Measurements from ENCODE around the gene LANCL2. TPM values are rescaled to one million over a fixed set of nuclear protein-coding genes. Genes with fewer than 3 reads are reported as not detected.
"Not testable (repeated sequence)": the region's sequence is repeated elsewhere in the genome, so short reads cannot be mapped to it uniquely, and the experiment has no call there.

The LANCL2 gene
- total RNA-seq, 2 donors from 2014 or later = 14.6 to 17.9 TPM

GRCh38 chr7:55449205-55449991 lies 84.3 kb downstream of the LANCL2 start:
- ATAC-seq = no peak
- intact Hi-C loops (cut with DNase I, micrococcal nuclease) = no loop called here
- DNase-seq = no peak

GRCh38 chr7:55449992-55450535 lies 84.9 kb downstream of the LANCL2 start:
- no peak for DNase-seq
- intact Hi-C loops (cut with DNase I, micrococcal nuclease) = no loop called here
- ATAC-seq = no peak

GRCh38 chr7:55452971-55453370 lies 87.8 kb downstream of the LANCL2 start:
- ATAC-seq (no peak), DNase-seq (no peak)
- intact Hi-C loops (cut with DNase I, micrococcal nuclease) = no loop called here

- intact Hi-C loops (cut with DNase I, micrococcal nuclease) = no loop called here
- DNase-seq (no peak), ATAC-seq (no peak)
Measured at GRCh38 chr7:55457801-55458200, 92.7 kb downstream of the LANCL2 start.

- DNase-seq = no peak
- intact Hi-C loops (cut with DNase I, micrococcal nuclease) = no loop called here
- ATAC-seq = no peak
Measured at GRCh38 chr7:55458351-55458750, 93.2 kb downstream of the LANCL2 start.

- ATAC-seq (no peak), DNase-seq (no peak)
- intact Hi-C loops (cut with DNase I, micrococcal nuclease) = no loop called here
Measured at GRCh38 chr7:55463686-55464262, 98.6 kb downstream of the LANCL2 start.

- ATAC-seq (no peak), DNase-seq (no peak)
- intact Hi-C loops (cut with DNase I, micrococcal nuclease) = no loop called here
Measured at GRCh38 chr7:55464422-55464821, 99.3 kb downstream of the LANCL2 start.

- no peak for DNase-seq
- no peak for ATAC-seq
- intact Hi-C loops (cut with DNase I, micrococcal nuclease) = no loop called here
Measured at GRCh38 chr7:55465691-55466090, 100.6 kb downstream of the LANCL2 start.

- DNase-seq (no peak), ATAC-seq (no peak)
- intact Hi-C loops (cut with DNase I, micrococcal nuclease) = no loop called here
Measured at GRCh38 chr7:55467047-55467593, 102.0 kb downstream of the LANCL2 start.

GRCh38 chr7:55468495-55468894 lies 103.4 kb downstream of the LANCL2 start:
- ATAC-seq (no peak), DNase-seq (no peak)
- intact Hi-C loops (cut with DNase I, micrococcal nuclease) = no loop called here

GRCh38 chr7:55469271-55469681 lies 104.1 kb downstream of the LANCL2 start:
- intact Hi-C loops (cut with DNase I, micrococcal nuclease) = no loop called here
- ATAC-seq = no peak
- no peak for DNase-seq

- no peak for ATAC-seq
- intact Hi-C loops (cut with DNase I, micrococcal nuclease) = no loop called here
- DNase-seq = no peak
Measured at GRCh38 chr7:55469721-55470120, 104.6 kb downstream of the LANCL2 start.

- no peak for ATAC-seq
- no peak for DNase-seq
- intact Hi-C loops (cut with DNase I, micrococcal nuclease) = no loop called here
Measured at GRCh38 chr7:55470261-55470660, 105.1 kb downstream of the LANCL2 start.

GRCh38 chr7:55471594-55471993 lies 106.5 kb downstream of the LANCL2 start:
- intact Hi-C loops (cut with DNase I, micrococcal nuclease); ATAC-seq; DNase-seq: not testable (repeated sequence)

- ATAC-seq; intact Hi-C loops (cut with DNase I, micrococcal nuclease); DNase-seq: not testable (repeated sequence)
Measured at GRCh38 chr7:55472406-55472805, 107.3 kb downstream of the LANCL2 start.

GRCh38 chr7:55472928-55473725 lies 108.0 kb downstream of the LANCL2 start:
- ATAC-seq (no peak), DNase-seq (no peak)
- intact Hi-C loops (cut with DNase I, micrococcal nuclease) = no loop called here

- DNase-seq = no peak
- no peak for ATAC-seq
- intact Hi-C loops (cut with DNase I, micrococcal nuclease) = no loop called here
Measured at GRCh38 chr7:55473932-55474331, 108.8 kb downstream of the LANCL2 start.

GRCh38 chr7:55474944-55475854 lies 110.1 kb downstream of the LANCL2 start:
- intact Hi-C loops (cut with DNase I, micrococcal nuclease) = no loop called here
- DNase-seq (no peak), ATAC-seq (no peak)

Measured in left colon (tissue), 2 donors.